ENCODE results near the gene GDPD2. TPM values are rescaled to one million over a fixed set of nuclear protein-coding genes. Genes with fewer than 3 reads are reported as not detected.

The GDPD2 gene
- total RNA-seq, 4 donors from 2014 or later: 0.21 to 0.30 TPM; not detected in 2

GRCh38 chrX:70424801-70425200 is 1.7 kb downstream of the GDPD2 start:
- WGBS, 2 donors: 66% methylated on average over 10 of the region's 10 CpGs; no CpG with 5 or more reads in 1 of the 2 donors
- TF ChIP-seq CTCF (IDR thresholded peaks at IDR 0.05) (no peak), POLR2A (IDR thresholded peaks at IDR 0.05) (no peak), EP300 (IDR thresholded peaks at IDR 0.05) (no peak)
- no peak for DNase-seq (ENCODE audit: low spot score in 2 of 2)
- Histone ChIP-seq H3K4me1 (no peaks in the 10 kb centered on the region), H3K4me3 (no peak overlapping the region), H3K9me3 (no peaks in the 10 kb centered on the region), H3K27me3 (peaks cover 0 to 34% of the 10 kb centered on the region in 2 donors), H3K27ac (no peak overlapping the region), H3K36me3 (no peaks in the 10 kb centered on the region)

GRCh38 chrX:70426286-70427278 is 3.5 kb downstream of the GDPD2 start:
- Histone ChIP-seq H3K9me3 (no peaks in the 10 kb centered on the region), H3K4me3 (no peak overlapping the region), H3K36me3 (no peaks in the 10 kb centered on the region), H3K27ac (no peak overlapping the region), H3K4me1 (no peaks in the 10 kb centered on the region), H3K27me3 (peaks cover 0 to 27% of the 10 kb centered on the region in 2 donors)
- TF ChIP-seq POLR2A (IDR thresholded peaks at IDR 0.05): no peak
- TF ChIP-seq EP300 (IDR thresholded peaks at IDR 0.05): no peak
- no peak for TF ChIP-seq CTCF (IDR thresholded peaks at IDR 0.05)
- WGBS, 2 donors: 85 to 91% methylated on average over 13 to 15 of the region's 15 CpGs
- DNase-seq (ENCODE audit: low spot score in 2 of 2): no peak

- no peak for DNase-seq (ENCODE audit: low spot score in 2 of 2)
- no peak for TF ChIP-seq POLR2A (IDR thresholded peaks at IDR 0.05)
- TF ChIP-seq EP300 (IDR thresholded peaks at IDR 0.05): no peak
- TF ChIP-seq CTCF (IDR thresholded peaks at IDR 0.05): no peak
- Histone ChIP-seq H3K27ac (no peak overlapping the region), H3K4me3 (no peak overlapping the region), H3K4me1 (no peaks in the 10 kb centered on the region), H3K27me3 (peaks cover 0 to 24% of the 10 kb centered on the region in 2 donors), H3K36me3 (no peaks in the 10 kb centered on the region), H3K9me3 (no peaks in the 10 kb centered on the region)
- WGBS, 2 donors: 44 to 69% methylated on average over 1 to 2 of the region's 2 CpGs
Measured at GRCh38 chrX:70427365-70427764, 4.3 kb downstream of the GDPD2 start.

- H3K27me3 ChIP-seq: peaks cover 0 to 13% of the 10 kb centered on the region in 2 donors
- WGBS, 2 donors: 87 to 89% methylated on average over 6 of the region's 6 CpGs
- no peaks in the 10 kb centered on the region for H3K9me3 ChIP-seq
- peaks cover 0 to 6% (median 0%) of the 10 kb centered on the region in 4 donors for H3K4me1 ChIP-seq
- TF ChIP-seq POLR2A (IDR thresholded peaks at IDR 0.05): no peak
- H3K36me3 ChIP-seq: no peaks in the 10 kb centered on the region
- no peak overlapping the region for H3K27ac ChIP-seq
- DNase-seq (ENCODE audit: low spot score in 2 of 2): no peak
- H3K4me3 ChIP-seq: no peak overlapping the region
Measured at GRCh38 chrX:70429759-70430158, 6.6 kb downstream of the GDPD2 start.

- 47 to 69% methylated on average over 14 to 15 of the region's 15 CpGs for WGBS, 2 donors
- H3K27me3 ChIP-seq: peaks cover 0 to 16% of the 10 kb centered on the region in 2 donors
- no peaks in the 10 kb centered on the region for H3K9me3 ChIP-seq
- DNase-seq (ENCODE audit: low spot score in 2 of 2): no peak
- peak overlapping the region; percentile 42 to 68 (median 52) for H3K4me3 ChIP-seq
- no peaks in the 10 kb centered on the region for H3K36me3 ChIP-seq
- TF ChIP-seq EP300 (IDR thresholded peaks at IDR 0.05) (no peak), POLR2A (IDR thresholded peaks at IDR 0.05) (no peak), CTCF (IDR thresholded peaks at IDR 0.05) (no peak)
- H3K4me1 ChIP-seq: peaks cover 0 to 12% (median 4%) of the 10 kb centered on the region in 4 donors
- H3K27ac ChIP-seq: peak overlapping the region in 1 of 4 donors; percentile 83
Measured at GRCh38 chrX:70432936-70433847, 10.1 kb downstream of the GDPD2 start.
